22Rv1 (cell line): ENCODE results near the gene C10orf53.

Experiments
- CTCF ChIP-seq: fragments of 450-650 bp; IDR thresholded peaks from 2 replicates; pipeline ENCODE4 v1.5.1; 2017; ENCODE audit warnings: mild to moderate bottlenecking
- ZFX ChIP-seq: fragments of 450-650 bp; IDR thresholded peaks from 2 replicates; pipeline ENCODE4 v1.6.1; 2017; ENCODE audit warnings: antibody characterized with exemption, borderline replicate concordance

- TF ChIP-seq CTCF (no peak), ZFX (no peak)
These were observed 66.3 kb downstream of the C10orf53 start for GRCh38 chr10:49745756-49746155.
